Measurements from ENCODE around the gene PTPRQ. TPM values are rescaled to one million over a fixed set of nuclear protein-coding genes. Genes with fewer than 3 reads are reported as not detected.

Gene PTPRQ
- polyA plus RNA-seq, 1 of the 3 experiments (the other 2 are of a cell fraction), result 0.46 TPM

DNA sequence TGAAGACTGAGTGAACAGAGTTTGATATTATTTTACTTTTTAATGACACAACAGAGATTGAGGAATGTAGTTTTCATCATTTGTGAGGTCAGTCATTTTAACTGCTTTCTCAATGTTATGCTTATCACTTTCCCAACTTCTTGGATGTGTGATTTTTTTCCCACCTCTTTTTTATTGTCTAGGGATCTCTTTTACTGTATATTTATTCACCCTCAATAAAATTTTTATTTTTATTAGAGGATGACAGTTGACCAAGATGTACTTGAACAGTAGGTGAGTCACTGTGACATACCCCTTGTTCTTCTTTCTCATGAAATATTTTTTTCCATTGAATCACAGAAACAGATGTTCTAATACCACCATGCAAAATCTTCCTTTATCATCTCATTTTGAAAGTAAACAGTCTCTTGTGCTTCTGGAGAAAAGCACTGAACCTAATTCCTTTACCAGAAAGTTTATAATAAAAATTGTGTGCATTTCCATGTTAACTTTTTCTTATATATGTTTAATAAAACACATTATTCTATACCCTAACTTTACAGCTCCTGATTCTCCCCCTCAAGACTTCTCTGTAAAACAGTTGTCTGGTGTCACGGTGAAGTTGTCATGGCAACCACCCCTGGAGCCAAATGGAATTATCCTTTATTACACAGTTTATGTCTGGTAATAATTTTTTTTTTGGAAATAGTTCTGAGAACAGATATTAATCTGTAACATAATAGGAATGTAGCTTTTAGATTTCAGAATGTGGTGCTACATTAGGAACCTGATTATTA lies 65.9 kb downstream of the PTPRQ start (continued):
- TF ChIP-seq RFX5 (IDR thresholded peaks at IDR 0.05; ENCODE audit: low read length), result no peak
- TF ChIP-seq GATA2 (CRISPR knock-in tag; IDR thresholded peaks at IDR 0.05), result no peak
- TF ChIP-seq PBX3 (IDR thresholded peaks at IDR 0.05), result peak; percentile 53
- TF ChIP-seq, protein P1, sequence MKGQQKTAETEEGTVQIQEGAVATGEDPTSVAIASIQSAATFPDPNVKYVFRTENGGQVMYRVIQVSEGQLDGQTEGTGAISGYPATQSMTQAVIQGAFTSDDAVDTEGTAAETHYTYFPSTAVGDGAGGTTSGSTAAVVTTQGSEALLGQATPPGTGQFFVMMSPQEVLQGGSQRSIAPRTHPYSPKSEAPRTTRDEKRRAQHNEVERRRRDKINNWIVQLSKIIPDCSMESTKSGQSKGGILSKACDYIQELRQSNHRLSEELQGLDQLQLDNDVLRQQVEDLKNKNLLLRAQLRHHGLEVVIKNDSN (IDR thresholded peaks at IDR 0.05; ENCODE audit: borderline replicate concordance, low read depth), result no peak
- 0 out of 2 replicates have a peak, but pooled peaks have one; percentile 6 for TF ChIP-seq TEAD4 (IDR thresholded peaks at IDR 0.05; ENCODE audit: borderline replicate concordance, insufficient read depth)
- TF ChIP-seq, protein P2, sequence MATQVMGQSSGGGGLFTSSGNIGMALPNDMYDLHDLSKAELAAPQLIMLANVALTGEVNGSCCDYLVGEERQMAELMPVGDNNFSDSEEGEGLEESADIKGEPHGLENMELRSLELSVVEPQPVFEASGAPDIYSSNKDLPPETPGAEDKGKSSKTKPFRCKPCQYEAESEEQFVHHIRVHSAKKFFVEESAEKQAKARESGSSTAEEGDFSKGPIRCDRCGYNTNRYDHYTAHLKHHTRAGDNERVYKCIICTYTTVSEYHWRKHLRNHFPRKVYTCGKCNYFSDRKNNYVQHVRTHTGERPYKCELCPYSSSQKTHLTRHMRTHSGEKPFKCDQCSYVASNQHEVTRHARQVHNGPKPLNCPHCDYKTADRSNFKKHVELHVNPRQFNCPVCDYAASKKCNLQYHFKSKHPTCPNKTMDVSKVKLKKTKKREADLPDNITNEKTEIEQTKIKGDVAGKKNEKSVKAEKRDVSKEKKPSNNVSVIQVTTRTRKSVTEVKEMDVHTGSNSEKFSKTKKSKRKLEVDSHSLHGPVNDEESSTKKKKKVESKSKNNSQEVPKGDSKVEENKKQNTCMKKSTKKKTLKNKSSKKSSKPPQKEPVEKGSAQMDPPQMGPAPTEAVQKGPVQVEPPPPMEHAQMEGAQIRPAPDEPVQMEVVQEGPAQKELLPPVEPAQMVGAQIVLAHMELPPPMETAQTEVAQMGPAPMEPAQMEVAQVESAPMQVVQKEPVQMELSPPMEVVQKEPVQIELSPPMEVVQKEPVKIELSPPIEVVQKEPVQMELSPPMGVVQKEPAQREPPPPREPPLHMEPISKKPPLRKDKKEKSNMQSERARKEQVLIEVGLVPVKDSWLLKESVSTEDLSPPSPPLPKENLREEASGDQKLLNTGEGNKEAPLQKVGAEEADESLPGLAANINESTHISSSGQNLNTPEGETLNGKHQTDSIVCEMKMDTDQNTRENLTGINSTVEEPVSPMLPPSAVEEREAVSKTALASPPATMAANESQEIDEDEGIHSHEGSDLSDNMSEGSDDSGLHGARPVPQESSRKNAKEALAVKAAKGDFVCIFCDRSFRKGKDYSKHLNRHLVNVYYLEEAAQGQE (IDR thresholded peaks at IDR 0.05; ENCODE audit: low read depth, low read length), result no peak
- TF ChIP-seq, protein P3, sequence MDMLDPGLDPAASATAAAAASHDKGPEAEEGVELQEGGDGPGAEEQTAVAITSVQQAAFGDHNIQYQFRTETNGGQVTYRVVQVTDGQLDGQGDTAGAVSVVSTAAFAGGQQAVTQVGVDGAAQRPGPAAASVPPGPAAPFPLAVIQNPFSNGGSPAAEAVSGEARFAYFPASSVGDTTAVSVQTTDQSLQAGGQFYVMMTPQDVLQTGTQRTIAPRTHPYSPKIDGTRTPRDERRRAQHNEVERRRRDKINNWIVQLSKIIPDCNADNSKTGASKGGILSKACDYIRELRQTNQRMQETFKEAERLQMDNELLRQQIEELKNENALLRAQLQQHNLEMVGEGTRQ (IDR thresholded peaks at IDR 0.05; ENCODE audit: borderline replicate concordance, low read depth, low read length), result no peak
- no peak for TF ChIP-seq MAX (IDR thresholded peaks at IDR 0.05; ENCODE audit: low read depth)
- TF ChIP-seq SMC3 (IDR thresholded peaks at IDR 0.05; ENCODE audit: low read depth, low read length), result no peak
- no peak for TF ChIP-seq ZBTB33 (IDR thresholded peaks at IDR 0.05; ENCODE audit: borderline replicate concordance, low read depth)
- TF ChIP-seq YY1 (IDR thresholded peaks at IDR 0.05; ENCODE audit: low read depth), result no peak
- TF ChIP-seq GABPA (IDR thresholded peaks at IDR 0.05; ENCODE audit: low read depth), result no peak
- 0 out of 2 replicates have a peak, but pooled peaks have one; percentile 13 for TF ChIP-seq RXRA (IDR thresholded peaks at IDR 0.05; ENCODE audit: borderline replicate concordance, low read depth)
- TF ChIP-seq MXI1 (IDR thresholded peaks at IDR 0.05; ENCODE audit: low read depth, low read length), result no peak
- no peak for TF ChIP-seq FOXJ3 (CRISPR knock-in tag; IDR thresholded peaks at IDR 0.05)
- TF ChIP-seq EP300 (IDR thresholded peaks at IDR 0.05; ENCODE audit: borderline replicate concordance in 1 of 2, low read depth in 1 of 2, low read length in 1 of 2), result peak in 1 of 2 experiments; percentile 79; a peak in 2 of 4 replicates

Data from SK-N-SH (cell line).